ENCODE data around the gene MIDN.
A peak's percentile ranks its signal among the peaks of the same experiment; 100 is the strongest.

MIDN gene

DNA sequence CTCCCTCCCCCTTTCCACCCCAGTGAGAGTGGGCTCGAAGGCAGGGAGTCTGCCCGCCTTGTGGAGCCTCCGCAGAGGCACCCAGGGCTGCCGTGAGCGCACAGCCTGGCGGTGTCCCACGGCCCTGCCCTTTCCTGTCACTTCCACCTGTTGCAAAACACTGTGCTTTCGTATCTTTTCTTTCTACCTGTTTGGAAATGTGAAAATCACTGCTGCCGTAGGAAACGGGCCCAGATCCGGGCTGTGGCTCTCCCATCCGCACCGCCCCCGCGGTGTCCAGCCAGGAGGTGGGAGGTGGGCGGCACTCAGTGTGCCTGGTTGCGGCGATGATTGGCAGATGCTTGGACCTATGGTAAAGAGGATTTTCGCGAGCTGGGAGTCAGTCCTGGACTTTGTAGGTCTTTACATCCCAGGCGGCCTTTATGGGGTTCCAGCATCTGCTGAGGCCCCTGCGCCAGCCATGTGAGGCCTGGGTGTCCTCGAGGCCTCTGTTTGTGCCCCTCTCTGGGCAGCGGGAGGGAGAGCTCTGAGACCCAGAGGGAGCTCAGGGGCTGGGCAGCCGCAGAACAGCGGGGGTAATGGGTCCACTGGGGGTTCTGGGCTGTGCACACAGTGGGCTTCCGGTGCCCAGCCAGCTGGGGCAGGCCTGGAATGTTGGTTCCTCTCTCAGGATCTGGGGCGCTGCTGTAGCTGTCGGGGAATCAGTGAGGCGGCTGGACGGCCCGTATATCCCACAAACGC lies 36.7 kb upstream of the MIDN start (continued):
- TF ChIP-seq, protein P1, sequence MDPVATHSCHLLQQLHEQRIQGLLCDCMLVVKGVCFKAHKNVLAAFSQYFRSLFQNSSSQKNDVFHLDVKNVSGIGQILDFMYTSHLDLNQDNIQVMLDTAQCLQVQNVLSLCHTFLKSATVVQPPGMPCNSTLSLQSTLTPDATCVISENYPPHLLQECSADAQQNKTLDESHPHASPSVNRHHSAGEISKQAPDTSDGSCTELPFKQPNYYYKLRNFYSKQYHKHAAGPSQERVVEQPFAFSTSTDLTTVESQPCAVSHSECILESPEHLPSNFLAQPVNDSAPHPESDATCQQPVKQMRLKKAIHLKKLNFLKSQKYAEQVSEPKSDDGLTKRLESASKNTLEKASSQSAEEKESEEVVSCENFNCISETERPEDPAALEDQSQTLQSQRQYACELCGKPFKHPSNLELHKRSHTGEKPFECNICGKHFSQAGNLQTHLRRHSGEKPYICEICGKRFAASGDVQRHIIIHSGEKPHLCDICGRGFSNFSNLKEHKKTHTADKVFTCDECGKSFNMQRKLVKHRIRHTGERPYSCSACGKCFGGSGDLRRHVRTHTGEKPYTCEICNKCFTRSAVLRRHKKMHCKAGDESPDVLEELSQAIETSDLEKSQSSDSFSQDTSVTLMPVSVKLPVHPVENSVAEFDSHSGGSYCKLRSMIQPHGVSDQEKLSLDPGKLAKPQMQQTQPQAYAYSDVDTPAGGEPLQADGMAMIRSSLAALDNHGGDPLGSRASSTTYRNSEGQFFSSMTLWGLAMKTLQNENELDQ (tag by site-specific recombination; IDR thresholded peaks at IDR 0.05; ENCODE audit: low read depth): no peak
- TF ChIP-seq ZNF510 (tag by site-specific recombination; IDR thresholded peaks at IDR 0.05; ENCODE audit: insufficient replicate concordance) (no peak), ZNF366 (tag by site-specific recombination; conservative IDR thresholded peaks at IDR 0.05) (no peak), SCRT1 (tag by site-specific recombination; IDR thresholded peaks at IDR 0.05; ENCODE audit: borderline replicate concordance) (peak; percentile 94), ZNF394 (tag by site-specific recombination; IDR thresholded peaks at IDR 0.05; ENCODE audit: borderline replicate concordance) (no peak), ZNF626 (tag by site-specific recombination; IDR thresholded peaks at IDR 0.05) (no peak), ZNF341 (tag by site-specific recombination; IDR thresholded peaks at IDR 0.05; ENCODE audit: low read depth) (peak; percentile 60), ZNF596 (tag by site-specific recombination; IDR thresholded peaks at IDR 0.05) (no peak), SP3 (tag by site-specific recombination; IDR thresholded peaks at IDR 0.05) (peak; percentile 35; the same call in 1 of the 2 replicates), ZNF610 (tag by site-specific recombination; IDR thresholded peaks at IDR 0.05; ENCODE audit: borderline replicate concordance) (no peak), ZNF707 (tag by site-specific recombination; IDR thresholded peaks at IDR 0.05) (no peak), ZIC2 (tag by site-specific recombination; IDR thresholded peaks at IDR 0.05) (peak; percentile 56), ZNF335 (tag by site-specific recombination; conservative IDR thresholded peaks at IDR 0.05) (no peak), SP2 (tag by site-specific recombination; IDR thresholded peaks at IDR 0.05) (peak; percentile 82), ZNF843 (tag by site-specific recombination; IDR thresholded peaks at IDR 0.05) (no peak), SETDB1 (IDR thresholded peaks at IDR 0.05; ENCODE audit: insufficient read length, low read length) (no peak), ZBTB8A (tag by site-specific recombination; IDR thresholded peaks at IDR 0.05) (peak; percentile 95), ZNF600 (tag by site-specific recombination; IDR thresholded peaks at IDR 0.05) (no peak), ZNF423 (tag by site-specific recombination; IDR thresholded peaks at IDR 0.05) (no peak), SCRT2 (tag by site-specific recombination; IDR thresholded peaks at IDR 0.05) (peak; percentile 98)
- TF ChIP-seq, protein P2, sequence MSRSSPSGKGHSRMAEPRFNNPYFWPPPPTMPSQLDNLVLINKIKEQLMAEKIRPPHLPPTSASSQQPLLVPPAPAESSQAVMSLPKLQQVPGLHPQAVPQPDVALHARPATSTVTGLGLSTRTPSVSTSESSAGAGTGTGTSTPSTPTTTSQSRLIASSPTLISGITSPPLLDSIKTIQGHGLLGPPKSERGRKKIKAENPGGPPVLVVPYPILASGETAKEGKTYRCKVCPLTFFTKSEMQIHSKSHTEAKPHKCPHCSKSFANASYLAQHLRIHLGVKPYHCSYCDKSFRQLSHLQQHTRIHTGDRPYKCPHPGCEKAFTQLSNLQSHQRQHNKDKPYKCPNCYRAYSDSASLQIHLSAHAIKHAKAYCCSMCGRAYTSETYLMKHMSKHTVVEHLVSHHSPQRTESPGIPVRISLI (tag by site-specific recombination; IDR thresholded peaks at IDR 0.05): 0 out of 2 replicates have a peak, but pooled peaks have one; percentile 36
- TF ChIP-seq, protein P3, sequence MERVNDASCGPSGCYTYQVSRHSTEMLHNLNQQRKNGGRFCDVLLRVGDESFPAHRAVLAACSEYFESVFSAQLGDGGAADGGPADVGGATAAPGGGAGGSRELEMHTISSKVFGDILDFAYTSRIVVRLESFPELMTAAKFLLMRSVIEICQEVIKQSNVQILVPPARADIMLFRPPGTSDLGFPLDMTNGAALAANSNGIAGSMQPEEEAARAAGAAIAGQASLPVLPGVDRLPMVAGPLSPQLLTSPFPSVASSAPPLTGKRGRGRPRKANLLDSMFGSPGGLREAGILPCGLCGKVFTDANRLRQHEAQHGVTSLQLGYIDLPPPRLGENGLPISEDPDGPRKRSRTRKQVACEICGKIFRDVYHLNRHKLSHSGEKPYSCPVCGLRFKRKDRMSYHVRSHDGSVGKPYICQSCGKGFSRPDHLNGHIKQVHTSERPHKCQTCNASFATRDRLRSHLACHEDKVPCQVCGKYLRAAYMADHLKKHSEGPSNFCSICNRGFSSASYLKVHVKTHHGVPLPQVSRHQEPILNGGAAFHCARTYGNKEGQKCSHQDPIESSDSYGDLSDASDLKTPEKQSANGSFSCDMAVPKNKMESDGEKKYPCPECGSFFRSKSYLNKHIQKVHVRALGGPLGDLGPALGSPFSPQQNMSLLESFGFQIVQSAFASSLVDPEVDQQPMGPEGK (tag by site-specific recombination; IDR thresholded peaks at IDR 0.05): peak; percentile 15; the same call in 1 of the 2 replicates
- TF ChIP-seq, protein P4, sequence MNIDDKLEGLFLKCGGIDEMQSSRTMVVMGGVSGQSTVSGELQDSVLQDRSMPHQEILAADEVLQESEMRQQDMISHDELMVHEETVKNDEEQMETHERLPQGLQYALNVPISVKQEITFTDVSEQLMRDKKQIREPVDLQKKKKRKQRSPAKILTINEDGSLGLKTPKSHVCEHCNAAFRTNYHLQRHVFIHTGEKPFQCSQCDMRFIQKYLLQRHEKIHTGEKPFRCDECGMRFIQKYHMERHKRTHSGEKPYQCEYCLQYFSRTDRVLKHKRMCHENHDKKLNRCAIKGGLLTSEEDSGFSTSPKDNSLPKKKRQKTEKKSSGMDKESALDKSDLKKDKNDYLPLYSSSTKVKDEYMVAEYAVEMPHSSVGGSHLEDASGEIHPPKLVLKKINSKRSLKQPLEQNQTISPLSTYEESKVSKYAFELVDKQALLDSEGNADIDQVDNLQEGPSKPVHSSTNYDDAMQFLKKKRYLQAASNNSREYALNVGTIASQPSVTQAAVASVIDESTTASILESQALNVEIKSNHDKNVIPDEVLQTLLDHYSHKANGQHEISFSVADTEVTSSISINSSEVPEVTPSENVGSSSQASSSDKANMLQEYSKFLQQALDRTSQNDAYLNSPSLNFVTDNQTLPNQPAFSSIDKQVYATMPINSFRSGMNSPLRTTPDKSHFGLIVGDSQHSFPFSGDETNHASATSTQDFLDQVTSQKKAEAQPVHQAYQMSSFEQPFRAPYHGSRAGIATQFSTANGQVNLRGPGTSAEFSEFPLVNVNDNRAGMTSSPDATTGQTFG (tag by site-specific recombination; IDR thresholded peaks at IDR 0.05; ENCODE audit: borderline replicate concordance): no peak
- TF ChIP-seq, protein P5, sequence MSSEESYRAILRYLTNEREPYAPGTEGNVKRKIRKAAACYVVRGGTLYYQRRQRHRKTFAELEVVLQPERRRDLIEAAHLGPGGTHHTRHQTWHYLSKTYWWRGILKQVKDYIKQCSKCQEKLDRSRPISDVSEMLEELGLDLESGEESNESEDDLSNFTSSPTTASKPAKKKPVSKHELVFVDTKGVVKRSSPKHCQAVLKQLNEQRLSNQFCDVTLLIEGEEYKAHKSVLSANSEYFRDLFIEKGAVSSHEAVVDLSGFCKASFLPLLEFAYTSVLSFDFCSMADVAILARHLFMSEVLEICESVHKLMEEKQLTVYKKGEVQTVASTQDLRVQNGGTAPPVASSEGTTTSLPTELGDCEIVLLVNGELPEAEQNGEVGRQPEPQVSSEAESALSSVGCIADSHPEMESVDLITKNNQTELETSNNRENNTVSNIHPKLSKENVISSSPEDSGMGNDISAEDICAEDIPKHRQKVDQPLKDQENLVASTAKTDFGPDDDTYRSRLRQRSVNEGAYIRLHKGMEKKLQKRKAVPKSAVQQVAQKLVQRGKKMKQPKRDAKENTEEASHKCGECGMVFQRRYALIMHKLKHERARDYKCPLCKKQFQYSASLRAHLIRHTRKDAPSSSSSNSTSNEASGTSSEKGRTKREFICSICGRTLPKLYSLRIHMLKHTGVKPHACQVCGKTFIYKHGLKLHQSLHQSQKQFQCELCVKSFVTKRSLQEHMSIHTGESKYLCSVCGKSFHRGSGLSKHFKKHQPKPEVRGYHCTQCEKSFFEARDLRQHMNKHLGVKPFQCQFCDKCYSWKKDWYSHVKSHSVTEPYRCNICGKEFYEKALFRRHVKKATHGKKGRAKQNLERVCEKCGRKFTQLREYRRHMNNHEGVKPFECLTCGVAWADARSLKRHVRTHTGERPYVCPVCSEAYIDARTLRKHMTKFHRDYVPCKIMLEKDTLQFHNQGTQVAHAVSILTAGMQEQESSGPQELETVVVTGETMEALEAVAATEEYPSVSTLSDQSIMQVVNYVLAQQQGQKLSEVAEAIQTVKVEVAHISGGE (tag by site-specific recombination; conservative IDR thresholded peaks at IDR 0.05; ENCODE audit: low read depth): no peak
- TF ChIP-seq, protein P6, sequence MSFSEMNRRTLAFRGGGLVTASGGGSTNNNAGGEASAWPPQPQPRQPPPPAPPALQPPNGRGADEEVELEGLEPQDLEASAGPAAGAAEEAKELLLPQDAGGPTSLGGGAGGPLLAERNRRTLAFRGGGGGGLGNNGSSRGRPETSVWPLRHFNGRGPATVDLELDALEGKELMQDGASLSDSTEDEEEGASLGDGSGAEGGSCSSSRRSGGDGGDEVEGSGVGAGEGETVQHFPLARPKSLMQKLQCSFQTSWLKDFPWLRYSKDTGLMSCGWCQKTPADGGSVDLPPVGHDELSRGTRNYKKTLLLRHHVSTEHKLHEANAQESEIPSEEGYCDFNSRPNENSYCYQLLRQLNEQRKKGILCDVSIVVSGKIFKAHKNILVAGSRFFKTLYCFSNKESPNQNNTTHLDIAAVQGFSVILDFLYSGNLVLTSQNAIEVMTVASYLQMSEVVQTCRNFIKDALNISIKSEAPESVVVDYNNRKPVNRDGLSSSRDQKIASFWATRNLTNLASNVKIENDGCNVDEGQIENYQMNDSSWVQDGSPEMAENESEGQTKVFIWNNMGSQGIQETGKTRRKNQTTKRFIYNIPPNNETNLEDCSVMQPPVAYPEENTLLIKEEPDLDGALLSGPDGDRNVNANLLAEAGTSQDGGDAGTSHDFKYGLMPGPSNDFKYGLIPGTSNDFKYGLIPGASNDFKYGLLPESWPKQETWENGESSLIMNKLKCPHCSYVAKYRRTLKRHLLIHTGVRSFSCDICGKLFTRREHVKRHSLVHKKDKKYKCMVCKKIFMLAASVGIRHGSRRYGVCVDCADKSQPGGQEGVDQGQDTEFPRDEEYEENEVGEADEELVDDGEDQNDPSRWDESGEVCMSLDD (tag by site-specific recombination; IDR thresholded peaks at IDR 0.05): no peak
